ENCODE results near the gene CAST. TPM values are rescaled to one million over a fixed set of nuclear protein-coding genes. Genes with fewer than 3 reads are reported as not detected.
A peak's percentile ranks its signal among the peaks of the same experiment; 100 is the strongest.

CAST gene
- total RNA-seq, 1 donor from 2014 or later = 97.0 TPM

DNA sequence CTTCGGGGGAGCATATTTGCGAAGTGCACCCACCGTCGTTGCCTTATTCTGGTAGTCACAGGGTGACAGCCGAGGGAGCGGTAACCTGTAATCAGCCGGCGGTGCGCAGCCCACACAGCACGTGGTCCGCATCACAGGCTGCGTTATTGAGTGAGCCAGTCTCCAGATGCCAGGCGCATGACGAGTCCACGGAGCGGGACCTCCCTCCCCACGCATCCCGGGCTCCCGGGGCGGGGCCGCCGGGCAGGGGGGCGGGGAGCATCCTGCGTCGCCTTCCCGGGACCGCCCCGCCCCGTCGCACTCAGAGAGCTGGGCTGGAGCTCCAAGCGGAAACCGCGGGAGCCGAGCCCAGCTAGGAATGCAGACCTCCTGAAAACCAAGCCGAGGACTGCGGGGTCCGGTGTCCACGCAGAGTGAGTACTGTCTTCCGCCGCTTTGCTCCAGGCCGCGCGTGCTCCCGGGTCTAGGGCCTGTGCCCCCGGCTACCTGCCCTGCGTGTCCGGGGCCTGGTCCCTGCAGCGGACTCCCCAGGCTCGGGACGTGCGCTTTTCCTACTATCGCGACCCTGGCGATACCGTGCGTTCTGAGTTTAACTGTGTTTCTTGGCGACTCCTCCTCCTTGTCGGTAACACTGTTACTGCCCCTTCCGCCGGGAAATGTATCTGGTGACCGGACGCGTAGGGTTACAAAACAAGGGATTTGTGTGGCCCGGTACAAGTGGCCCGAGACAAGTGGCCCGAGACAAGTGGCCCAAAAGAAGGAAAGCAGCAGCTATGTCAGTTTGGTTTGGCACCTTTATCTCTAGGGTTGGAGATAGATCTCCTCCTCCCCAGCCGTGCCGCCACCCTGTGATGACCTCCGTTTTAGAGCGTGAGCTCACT lies 40.6 kb downstream of the CAST start:
- TF ChIP-seq, protein P1, sequence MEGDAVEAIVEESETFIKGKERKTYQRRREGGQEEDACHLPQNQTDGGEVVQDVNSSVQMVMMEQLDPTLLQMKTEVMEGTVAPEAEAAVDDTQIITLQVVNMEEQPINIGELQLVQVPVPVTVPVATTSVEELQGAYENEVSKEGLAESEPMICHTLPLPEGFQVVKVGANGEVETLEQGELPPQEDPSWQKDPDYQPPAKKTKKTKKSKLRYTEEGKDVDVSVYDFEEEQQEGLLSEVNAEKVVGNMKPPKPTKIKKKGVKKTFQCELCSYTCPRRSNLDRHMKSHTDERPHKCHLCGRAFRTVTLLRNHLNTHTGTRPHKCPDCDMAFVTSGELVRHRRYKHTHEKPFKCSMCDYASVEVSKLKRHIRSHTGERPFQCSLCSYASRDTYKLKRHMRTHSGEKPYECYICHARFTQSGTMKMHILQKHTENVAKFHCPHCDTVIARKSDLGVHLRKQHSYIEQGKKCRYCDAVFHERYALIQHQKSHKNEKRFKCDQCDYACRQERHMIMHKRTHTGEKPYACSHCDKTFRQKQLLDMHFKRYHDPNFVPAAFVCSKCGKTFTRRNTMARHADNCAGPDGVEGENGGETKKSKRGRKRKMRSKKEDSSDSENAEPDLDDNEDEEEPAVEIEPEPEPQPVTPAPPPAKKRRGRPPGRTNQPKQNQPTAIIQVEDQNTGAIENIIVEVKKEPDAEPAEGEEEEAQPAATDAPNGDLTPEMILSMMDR (IDR thresholded peaks at IDR 0.05; ENCODE audit: unreplicated experiment) = no peak
- peak; percentile 73 for DNase-seq (ENCODE audit: low spot score, unreplicated experiment)
- peak overlapping the region; percentile 86 for H3K4me3 Mint-ChIP-seq (ENCODE audit: low read depth)
- H3K27ac Mint-ChIP-seq = peak overlapping the region; percentile 94
- no peaks in the 10 kb centered on the region for H3K9me3 Mint-ChIP-seq (ENCODE audit: low read depth)
- peaks cover 10% of the 10 kb centered on the region for H3K4me1 Mint-ChIP-seq (ENCODE audit: low read depth)
- H3K36me3 Mint-ChIP-seq (ENCODE audit: insufficient read depth) = peaks cover 2% of the 10 kb centered on the region
- H3K27me3 Mint-ChIP-seq = no peaks in the 10 kb centered on the region

- Mint-ChIP-seq H3K4me3 (ENCODE audit: low read depth) (peak overlapping the region; percentile 86), H3K9me3 (ENCODE audit: low read depth) (no peaks in the 10 kb centered on the region), H3K27ac (peak overlapping the region; percentile 94), H3K4me1 (ENCODE audit: low read depth) (peaks cover 10% of the 10 kb centered on the region), H3K27me3 (no peaks in the 10 kb centered on the region), H3K36me3 (ENCODE audit: insufficient read depth) (no peaks in the 10 kb centered on the region)
- no peak for DNase-seq (ENCODE audit: low spot score, unreplicated experiment)
- TF ChIP-seq, protein P1 (IDR thresholded peaks at IDR 0.05; ENCODE audit: unreplicated experiment) = no peak
Observed at GRCh38 chr5:96703384-96703920, 41.3 kb downstream of the CAST start.

DNA sequence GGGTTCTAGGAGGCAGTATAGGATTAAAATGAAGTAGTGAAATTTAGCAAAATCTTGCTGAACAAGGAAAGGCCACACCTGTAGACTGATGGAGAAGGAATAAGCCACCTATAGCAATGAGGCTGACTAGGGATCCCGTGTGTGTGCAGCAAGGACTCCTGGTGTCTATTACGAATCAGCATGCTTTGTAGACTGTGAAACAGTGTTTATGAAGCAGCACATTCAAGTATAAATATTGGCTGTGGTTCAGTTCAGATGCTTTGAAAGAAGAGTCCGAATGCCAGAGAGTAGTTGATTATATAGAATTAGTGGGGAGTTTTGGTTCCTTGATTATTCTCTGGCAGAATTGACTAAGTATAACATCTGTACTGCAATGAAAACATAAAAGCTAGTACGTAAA lies 41.8 kb downstream of the CAST start:
- peaks cover 14% of the 10 kb centered on the region for H3K4me1 Mint-ChIP-seq (ENCODE audit: low read depth)
- H3K27ac Mint-ChIP-seq = peak overlapping the region; percentile 29
- TF ChIP-seq, protein P1 (IDR thresholded peaks at IDR 0.05; ENCODE audit: unreplicated experiment) = no peak
- no peaks in the 10 kb centered on the region for H3K9me3 Mint-ChIP-seq (ENCODE audit: low read depth)
- no peaks in the 10 kb centered on the region for H3K27me3 Mint-ChIP-seq
- H3K36me3 Mint-ChIP-seq (ENCODE audit: insufficient read depth) = no peaks in the 10 kb centered on the region
- no peak for DNase-seq (ENCODE audit: low spot score, unreplicated experiment)
- H3K4me3 Mint-ChIP-seq (ENCODE audit: low read depth) = peak overlapping the region; percentile 86

DNA sequence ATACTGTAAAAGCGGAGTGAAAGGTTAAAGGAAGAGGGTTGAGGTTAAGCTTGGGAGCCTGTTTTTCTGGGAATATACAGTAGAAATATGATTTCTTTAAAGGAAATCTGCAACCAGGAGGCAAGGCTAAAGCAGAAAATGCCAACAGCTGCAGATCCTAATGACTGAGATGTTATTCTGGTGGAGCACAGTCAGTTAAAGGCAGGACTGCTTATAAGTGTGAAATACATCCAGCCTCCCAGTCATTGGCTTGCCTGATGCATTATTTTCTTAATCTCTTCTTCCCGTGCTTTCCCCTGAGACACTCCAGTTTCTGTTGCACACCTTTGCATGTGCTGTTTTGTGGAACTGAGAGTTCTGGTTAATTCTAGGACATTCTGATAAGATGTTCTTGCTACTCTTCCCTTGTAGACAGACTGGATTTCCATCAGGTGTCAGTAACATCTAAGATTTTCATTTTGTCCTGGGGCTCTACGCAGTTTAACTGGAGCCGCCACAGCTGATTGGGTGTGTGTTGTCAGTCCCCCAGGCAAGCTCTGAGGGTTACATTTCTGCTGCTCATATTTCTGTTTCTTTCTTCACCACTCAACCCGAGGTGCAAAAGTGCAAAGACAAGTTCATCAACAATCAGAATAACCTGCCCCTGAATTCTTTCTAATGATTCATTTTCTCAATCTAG lies 44.4 kb downstream of the CAST start:
- Mint-ChIP-seq H3K27me3 (no peaks in the 10 kb centered on the region), H3K36me3 (ENCODE audit: insufficient read depth) (no peaks in the 10 kb centered on the region), H3K4me1 (ENCODE audit: low read depth) (peaks cover 26% of the 10 kb centered on the region), H3K27ac (no peak overlapping the region), H3K4me3 (ENCODE audit: low read depth) (no peak overlapping the region), H3K9me3 (ENCODE audit: low read depth) (no peaks in the 10 kb centered on the region)
- TF ChIP-seq, protein P1 (IDR thresholded peaks at IDR 0.05; ENCODE audit: unreplicated experiment) = no peak
- no peak for DNase-seq (ENCODE audit: low spot score, unreplicated experiment)

- Mint-ChIP-seq H3K27ac (peak overlapping the region; percentile 6), H3K4me3 (ENCODE audit: low read depth) (no peak overlapping the region), H3K4me1 (ENCODE audit: low read depth) (peaks cover 33% of the 10 kb centered on the region), H3K27me3 (no peaks in the 10 kb centered on the region), H3K9me3 (ENCODE audit: low read depth) (no peaks in the 10 kb centered on the region), H3K36me3 (ENCODE audit: insufficient read depth) (no peaks in the 10 kb centered on the region)
- no peak for DNase-seq (ENCODE audit: low spot score, unreplicated experiment)
- TF ChIP-seq, protein P1 (IDR thresholded peaks at IDR 0.05; ENCODE audit: unreplicated experiment) = no peak
Observed at GRCh38 chr5:96708600-96708999, 46.4 kb downstream of the CAST start.
